K562 (cell line): ENCODE data around the gene MACROD2. TPM values are rescaled to one million over a fixed set of nuclear protein-coding genes. Genes with fewer than 3 reads are reported as not detected.

Experiments used
- ATAC-seq: fragments of 200-7000 bp; cut with Tn5 transposase; 3 replicates; pipeline ENCODE4 v1.9.1; 2020; ENCODE audit warnings: moderate library complexity
- BruUV-seq: library from RNA; stranded (reverse); fragments of 400-500 nt; replicated peaks from 2 replicates; lab custom pipeline; 2021; lab: Mats Ljungman, UMichigan
- CTCF ChIA-PET: fragments of 300-600 bp; formaldehyde crosslinking; extraction: SDS; loops from one replicate; lab custom pipeline; 2021; ENCODE audit warnings: low intra/inter-chr PET ratio; lab: Yijun Ruan, JAX
- POLR2A ChIA-PET: fragments of 300-600, 350-650 bp; sonication (Branson Sonifier 250); formaldehyde crosslinking; extraction: SDS; loops from one replicate; lab custom pipeline; 2021; ENCODE audit warnings: antibody characterized with exemption, inconsistent platforms; lab: Yijun Ruan, JAX
- DNase-seq, 4 experiments: peaks; one replicate each; pipeline versions ENCODE4 v3.0.0 to v3.0.0-alpha.2; 2011 to 2018; ENCODE audit warnings: low spot score in 3 of 4, mixed read lengths in 3 of 4; ENCODE audit errors: extremely low read depth in 1 of 4
- FAIRE-seq: peaks from 2 replicates; lab custom pipeline; 2011; peaks lifted over from hg19 to GRCh38; lab: Jason Lieb, UNC
- H2AFZ ChIP-seq: 2 replicates; pipeline ENCODE4 v1.6.0; 2011; ENCODE audit warnings: low read depth, low read length, control low read depth, inconsistent platforms
- H3K27ac ChIP-seq: fragments of 200-600 bp; 3 replicates; pipeline ENCODE4 v1.8.0; 2011; ENCODE audit warnings: low read depth, mild to moderate bottlenecking, control low read depth, inconsistent platforms, low read length, moderate library complexity, mixed read lengths; ENCODE audit errors: extremely low read depth
- H3K27me3 ChIP-seq, 2 experiments: fragments of 300-600 bp in 1 of 2; 2 replicates in 1 of 2; 3 replicates in 1 of 2; pipeline versions ENCODE4 v1.6.0 to v1.8.0; 2011; ENCODE audit warnings: inconsistent platforms in 2 of 2, low read length in 2 of 2, mild to moderate bottlenecking in 1 of 2, mixed read lengths in 1 of 2, moderate library complexity in 1 of 2; ENCODE audit not compliant: control insufficient read depth in 2 of 2, insufficient read depth in 2 of 2
- H3K36me3 ChIP-seq: fragments of 300-600 bp; 3 replicates; pipeline ENCODE4 v1.8.0; 2011; ENCODE audit warnings: mild to moderate bottlenecking, low read length, inconsistent platforms; ENCODE audit not compliant: control insufficient read depth, insufficient read depth
- H3K4me1 ChIP-seq, 2 experiments: fragments of 200-600 bp in 1 of 2; replicated peaks in 1 of 2; 2 replicates in 1 of 2; 3 replicates in 1 of 2; pipeline versions ENCODE4 v1.5.1 to v1.8.0; 2011; ENCODE audit warnings: inconsistent platforms in 2 of 2, low read length in 2 of 2, mild to moderate bottlenecking in 1 of 2, mixed read lengths in 1 of 2, moderate library complexity in 1 of 2; ENCODE audit not compliant: control insufficient read depth in 2 of 2, insufficient read depth in 2 of 2
- H3K4me2 ChIP-seq: 2 replicates; pipeline ENCODE4 v1.6.1; 2011; ENCODE audit warnings: low read length, control low read depth, inconsistent platforms, mixed read lengths; ENCODE audit not compliant: insufficient read depth
- H3K4me3 ChIP-seq: fragments of 200-600 bp; sonication (generic), shearing (Covaris generic); 2 replicates; pipeline ENCODE4 v1.5.1; 2016; ENCODE audit warnings: control low read depth, inconsistent platforms
- H3K79me2 ChIP-seq: fragments of 200-600 bp; 3 replicates; pipeline ENCODE4 v1.8.0; 2011; ENCODE audit warnings: low read length, inconsistent platforms; ENCODE audit not compliant: control insufficient read depth, insufficient read depth
- H3K9ac ChIP-seq, 2 experiments: 2 replicates each; pipeline versions ENCODE4 v1.6.0 to v1.6.1; 2011; ENCODE audit warnings: low read depth in 2 of 2, low read length in 2 of 2, control low read depth in 1 of 2, inconsistent platforms in 1 of 2, mild to moderate bottlenecking in 1 of 2, mixed read lengths in 1 of 2; ENCODE audit not compliant: insufficient read depth in 1 of 2
- H3K9me1 ChIP-seq: one replicate; pipeline ENCODE4 v1.6.0; 2011; ENCODE audit warnings: inconsistent platforms, mild to moderate bottlenecking, low read length, moderate library complexity; ENCODE audit not compliant: control insufficient read depth, insufficient read depth
- H3K9me3 ChIP-seq: replicated peaks from 2 replicates; pipeline ENCODE4 v1.5.1; 2011; ENCODE audit warnings: low read depth, low read length, inconsistent platforms; ENCODE audit not compliant: control insufficient read depth, insufficient read depth
- H4K20me1 ChIP-seq: replicated peaks from 2 replicates; pipeline ENCODE4 v1.6.1; 2011; ENCODE audit warnings: low read length, inconsistent platforms, mixed read lengths; ENCODE audit not compliant: control insufficient read depth, insufficient read depth
- ASH1L ChIP-seq: fragments of 450-650 bp; IDR thresholded peaks from 2 replicates; pipeline ENCODE4 v1.6.1; 2018; ENCODE audit warnings: borderline replicate concordance, mild to moderate bottlenecking, low read depth; ENCODE audit not compliant: partially characterized antibody
- HNRNPLL ChIP-seq: fragments of 200-400 bp; formaldehyde crosslinking; IDR thresholded peaks from 2 replicates; pipeline ENCODE4 v1.6.1; 2017; ENCODE audit warnings: low read length, low read depth, mild to moderate bottlenecking; ENCODE audit not compliant: poor library complexity, severe bottlenecking
- KAT2B ChIP-seq: IDR thresholded peaks from one replicate; pipeline ENCODE4 v1.6.1; 2012; ENCODE audit warnings: low read depth, mild to moderate bottlenecking, control low read depth, inconsistent platforms, low read length, moderate library complexity
- NCOA2 ChIP-seq, 2 experiments: fragments of 450-650 bp; IDR thresholded peaks; 2 replicates each; pipeline ENCODE4 v1.6.1; 2018; ENCODE audit warnings: mild to moderate bottlenecking in 2 of 2, moderate library complexity in 1 of 2; ENCODE audit not compliant: partially characterized antibody in 2 of 2
- POLR2AphosphoS2 ChIP-seq: IDR thresholded peaks from 2 replicates; pipeline ENCODE4 v1.6.1; 2012; ENCODE audit warnings: low read length, improper control_type of control experiment
- RBM14 ChIP-seq: fragments of 200-400 bp; formaldehyde crosslinking; IDR thresholded peaks from 2 replicates; pipeline ENCODE4 v1.6.1; 2018; ENCODE audit warnings: low read depth, mild to moderate bottlenecking, low read length, moderate library complexity, borderline replicate concordance; ENCODE audit not compliant: insufficient read depth
- in situ Hi-C: fragments of 300-500 bp; cut with MboI; formaldehyde crosslinking; loops from 4 replicates; pipeline ENCODE4 v1.15.0; 2018; ENCODE audit warnings: inconsistent platforms, mixed read lengths
- intact Hi-C: fragments of 100-400 bp; cut with micrococcal nuclease; formaldehyde crosslinking; loops from 2 replicates; pipeline ENCODE4 v1.14.2; 2022
- polyA plus RNA-seq, 8 experiments: library from polyadenylated mRNA; depleted of rRNA in 4 of 8; stranded (reverse) in 5 of 8; unstranded in 3 of 8; fragments of >200 nt; fragmentation: Nextera tagmentation in 2 of 8; fragmentation: Illumina TruSeq in 1 of 8; extraction: Ambion mirVana in 2 of 8; extraction: Trizol in 1 of 8; gene quantifications; 2 replicates each; pipeline versions ENCODE4 v1.2.1 to v1.2.3, GENCODE V29; 2011 to 2014; ENCODE audit warnings: inconsistent platforms in 1 of 8, missing spikeins in 1 of 8
- total RNA-seq, 7 experiments: library from RNA; depleted of rRNA in 6 of 7; stranded (reverse); fragments of >200 nt in 6 of 7; fragmentation: Illumina TruSeq in 2 of 7; extraction: Trizol in 2 of 7; gene quantifications; 2 replicates each; pipeline versions ENCODE4 v1.2.1 to v1.2.3, GENCODE V29; 2011 to 2021; ENCODE audit warnings: low replicate concordance in 1 of 7
- TF ChIP-seq, protein P1 (sequence below): fragments of 450-650 bp; IDR thresholded peaks from 2 replicates; pipeline ENCODE4 v1.6.1; 2016; ENCODE audit warnings: low read depth

MACROD2 gene
- total and polyA plus RNA-seq, 9 of the 15 experiments (the other 6 are each of a cell fraction or from before 2014, with no cell fraction given): not detected

DNA sequence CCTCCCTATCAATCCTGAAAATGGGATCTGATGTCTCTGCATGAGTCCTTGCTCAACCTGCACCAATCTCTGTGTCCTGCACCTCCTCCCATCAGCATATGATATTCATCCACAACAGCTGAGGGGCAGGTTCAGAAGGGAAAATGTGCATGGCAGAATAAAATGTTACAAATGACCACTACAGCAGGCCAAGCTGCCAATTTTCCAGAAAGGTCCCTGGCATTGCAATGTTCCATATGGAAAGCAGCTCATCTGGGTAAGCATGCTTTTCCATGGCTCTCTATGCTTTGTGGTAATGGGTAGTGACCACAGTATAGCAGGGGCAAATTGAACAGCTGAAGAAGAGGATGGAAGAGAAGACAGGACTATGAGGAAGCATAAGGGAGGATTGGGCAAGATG, 1183.3 kb downstream of the MACROD2 start:
- Histone ChIP-seq H3K4me3 (no peak overlapping the region), H3K27me3 (no peaks in the 10 kb centered on the region), H3K79me2 (no peaks in the 10 kb centered on the region), H3K9me1 (no peaks in the 10 kb centered on the region), H3K4me1 (no peaks in the 10 kb centered on the region), H4K20me1 (no peaks in the 10 kb centered on the region), H3K4me2 (no peak overlapping the region), H3K27ac (no peak overlapping the region), H3K9me3 (no peaks in the 10 kb centered on the region), H3K36me3 (no peaks in the 10 kb centered on the region), H2AFZ (no peak overlapping the region), H3K9ac (no peak overlapping the region)
- in situ Hi-C loops: no loop called here
- BruUV-seq: no TSS peak
- no peak for FAIRE-seq
- TF ChIP-seq POLR2AphosphoS2: no peak
- TF ChIP-seq NCOA2 (IDR thresholded peaks at IDR 0.05; ENCODE audit: partially characterized antibody in 2 of 2): no peak
- TF ChIP-seq HNRNPLL: no peak
- TF ChIP-seq ASH1L: no peak
- TF ChIP-seq RBM14: no peak
- TF ChIP-seq, protein P1, sequence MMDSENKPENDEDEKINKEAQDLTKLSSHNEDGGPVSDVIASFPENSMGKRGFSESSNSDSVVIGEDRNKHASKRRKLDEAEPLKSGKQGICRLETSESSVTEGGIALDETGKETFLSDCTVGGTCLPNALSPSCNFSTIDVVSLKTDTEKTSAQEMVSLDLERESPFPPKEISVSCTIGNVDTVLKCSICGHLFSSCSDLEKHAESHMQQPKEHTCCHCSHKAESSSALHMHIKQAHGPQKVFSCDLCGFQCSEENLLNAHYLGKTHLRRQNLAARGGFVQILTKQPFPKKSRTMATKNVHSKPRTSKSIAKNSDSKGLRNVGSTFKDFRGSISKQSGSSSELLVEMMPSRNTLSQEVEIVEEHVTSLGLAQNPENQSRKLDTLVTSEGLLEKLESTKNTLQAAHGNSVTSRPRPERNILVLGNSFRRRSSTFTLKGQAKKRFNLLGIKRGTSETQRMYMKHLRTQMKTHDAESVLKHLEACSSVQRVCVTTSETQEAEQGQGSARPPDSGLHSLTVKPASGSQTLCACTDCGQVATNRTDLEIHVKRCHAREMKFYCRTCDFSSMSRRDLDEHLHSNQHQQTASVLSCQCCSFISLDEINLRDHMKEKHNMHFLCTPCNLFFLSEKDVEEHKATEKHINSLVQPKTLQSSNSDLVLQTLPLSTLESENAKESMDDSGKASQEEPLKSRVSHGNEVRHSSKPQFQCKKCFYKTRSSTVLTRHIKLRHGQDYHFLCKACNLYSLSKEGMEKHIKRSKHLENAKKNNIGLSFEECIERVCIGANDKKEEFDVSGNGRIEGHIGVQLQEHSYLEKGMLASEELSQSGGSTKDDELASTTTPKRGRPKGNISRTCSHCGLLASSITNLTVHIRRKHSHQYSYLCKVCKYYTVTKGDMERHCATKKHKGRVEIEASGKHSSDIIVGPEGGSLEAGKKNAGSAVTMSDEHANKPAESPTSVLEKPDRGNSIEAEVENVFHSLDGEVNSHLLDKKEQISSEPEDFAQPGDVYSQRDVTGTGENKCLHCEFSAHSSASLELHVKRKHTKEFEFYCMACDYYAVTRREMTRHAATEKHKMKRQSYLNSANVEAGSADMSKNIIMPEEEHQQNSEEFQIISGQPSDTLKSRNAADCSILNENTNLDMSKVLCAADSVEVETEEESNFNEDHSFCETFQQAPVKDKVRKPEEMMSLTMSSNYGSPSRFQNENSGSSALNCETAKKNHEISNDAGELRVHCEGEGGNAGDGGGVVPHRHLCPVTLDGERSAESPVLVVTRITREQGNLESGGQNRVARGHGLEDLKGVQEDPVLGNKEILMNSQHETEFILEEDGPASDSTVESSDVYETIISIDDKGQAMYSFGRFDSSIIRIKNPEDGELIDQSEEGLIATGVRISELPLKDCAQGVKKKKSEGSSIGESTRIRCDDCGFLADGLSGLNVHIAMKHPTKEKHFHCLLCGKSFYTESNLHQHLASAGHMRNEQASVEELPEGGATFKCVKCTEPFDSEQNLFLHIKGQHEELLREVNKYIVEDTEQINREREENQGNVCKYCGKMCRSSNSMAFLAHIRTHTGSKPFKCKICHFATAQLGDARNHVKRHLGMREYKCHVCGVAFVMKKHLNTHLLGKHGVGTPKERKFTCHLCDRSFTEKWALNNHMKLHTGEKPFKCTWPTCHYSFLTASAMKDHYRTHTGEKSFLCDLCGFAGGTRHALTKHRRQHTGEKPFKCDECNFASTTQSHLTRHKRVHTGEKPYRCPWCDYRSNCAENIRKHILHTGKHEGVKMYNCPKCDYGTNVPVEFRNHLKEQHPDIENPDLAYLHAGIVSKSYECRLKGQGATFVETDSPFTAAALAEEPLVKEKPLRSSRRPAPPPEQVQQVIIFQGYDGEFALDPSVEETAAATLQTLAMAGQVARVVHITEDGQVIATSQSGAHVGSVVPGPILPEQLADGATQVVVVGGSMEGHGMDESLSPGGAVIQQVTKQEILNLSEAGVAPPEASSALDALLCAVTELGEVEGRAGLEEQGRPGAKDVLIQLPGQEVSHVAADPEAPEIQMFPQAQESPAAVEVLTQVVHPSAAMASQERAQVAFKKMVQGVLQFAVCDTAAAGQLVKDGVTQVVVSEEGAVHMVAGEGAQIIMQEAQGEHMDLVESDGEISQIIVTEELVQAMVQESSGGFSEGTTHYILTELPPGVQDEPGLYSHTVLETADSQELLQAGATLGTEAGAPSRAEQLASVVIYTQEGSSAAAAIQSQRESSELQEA: no peak
- TF ChIP-seq KAT2B: no peak
- no peak for DNase-seq
- ChIA-PET CTCF (no interaction called here), POLR2A (no interaction called here)
- intact Hi-C loops: no loop called here
- ATAC-seq: no peak
